Esophagus (tissue), 2 donors: ENCODE data around the gene CD2. TPM values are rescaled to one million over a fixed set of nuclear protein-coding genes. Genes with fewer than 3 reads are reported as not detected.

Experiments
- H3K27ac ChIP-seq, 2 donors: one replicate each; pipeline ENCODE4 v1.5.1; 2013; ENCODE audit warnings: low read depth in 2 of 2, mild to moderate bottlenecking in 2 of 2, inconsistent platforms in 1 of 2, low read length in 1 of 2, moderate library complexity in 1 of 2
- H3K27me3 ChIP-seq, 2 donors: one replicate each; pipeline ENCODE4 v1.6.1; 2013; ENCODE audit warnings: low read length in 2 of 2, control low read depth in 1 of 2, mild to moderate bottlenecking in 1 of 2; ENCODE audit not compliant: insufficient read depth in 2 of 2, control insufficient read depth in 1 of 2
- H3K36me3 ChIP-seq, 2 donors: one replicate each; pipeline ENCODE4 v1.6.1; 2013; ENCODE audit warnings: low read length in 1 of 2; ENCODE audit not compliant: control insufficient read depth in 2 of 2, insufficient read depth in 2 of 2
- H3K4me1 ChIP-seq, 2 donors: one replicate each; pipeline ENCODE4 v1.6.1; 2013; ENCODE audit warnings: low read length in 1 of 2; ENCODE audit not compliant: control insufficient read depth in 2 of 2, insufficient read depth in 2 of 2
- H3K4me3 ChIP-seq, 2 donors: one replicate each; pipeline ENCODE4 v1.5.1; 2013; ENCODE audit warnings: low read length in 2 of 2, mild to moderate bottlenecking in 2 of 2, low read depth in 1 of 2, moderate library complexity in 1 of 2
- H3K9me3 ChIP-seq, 2 donors: one replicate each; pipeline ENCODE4 v1.6.1; 2013; ENCODE audit warnings: mild to moderate bottlenecking in 2 of 2, low read depth in 1 of 2, low read length in 1 of 2, moderate library complexity in 1 of 2; ENCODE audit not compliant: control insufficient read depth in 2 of 2, insufficient read depth in 1 of 2
- WGBS, 2 donors: extraction: QIAGEN DNeasy Blood & Tissue Kit; methylation state at CpG; one replicate each; pipeline ENCODE4 v1.1.7; 2013; 5-methylcytosine and 5-hydroxymethylcytosine counted together
- polyA plus RNA-seq, 2 donors: library from polyadenylated mRNA; stranded (reverse); fragments of 200-250 nt; gene quantifications; one replicate each; pipeline ENCODE4 v1.2.3, GENCODE V29; 2013
- donor health status: healthy with polysubstance abuse.
- donor health status: Bipolar disorder and iron deficiency.

CD2 gene
- polyA plus RNA-seq, 2 donors = 4.8 to 5.4 TPM

- H3K9me3 ChIP-seq = no peaks in the 10 kb centered on the region
- H3K27ac ChIP-seq = no peak overlapping the region
- H3K4me3 ChIP-seq = no peak overlapping the region
- H3K36me3 ChIP-seq = no peaks in the 10 kb centered on the region
- H3K27me3 ChIP-seq = no peaks in the 10 kb centered on the region
- 81 to 85% methylated on average over 5 of the region's 5 CpGs for WGBS, 2 donors
- H3K4me1 ChIP-seq = peaks cover 2 to 3% of the 10 kb centered on the region in 2 donors
Observed at GRCh38 chr1:116726872-116727820, 27.1 kb upstream of the CD2 start.

GRCh38 chr1:116731439-116731838 is 22.8 kb upstream of the CD2 start:
- Histone ChIP-seq H3K4me3 (no peak overlapping the region), H3K27ac (no peak overlapping the region), H3K9me3 (no peaks in the 10 kb centered on the region), H3K36me3 (no peaks in the 10 kb centered on the region), H3K27me3 (no peaks in the 10 kb centered on the region), H3K4me1 (peaks cover 0 to 2% of the 10 kb centered on the region in 2 donors)

- 96 to 97% methylated on average over 6 of the region's 6 CpGs for WGBS, 2 donors
- H3K36me3 ChIP-seq = no peaks in the 10 kb centered on the region
- H3K9me3 ChIP-seq = no peaks in the 10 kb centered on the region
- H3K4me1 ChIP-seq = peaks cover 0 to 2% of the 10 kb centered on the region in 2 donors
- H3K27ac ChIP-seq = no peak overlapping the region
- no peaks in the 10 kb centered on the region for H3K27me3 ChIP-seq
- H3K4me3 ChIP-seq = no peak overlapping the region
Observed at GRCh38 chr1:116732726-116733125, 21.5 kb upstream of the CD2 start.

GRCh38 chr1:116733476-116734365 is 20.5 kb upstream of the CD2 start:
- peaks cover 0 to 2% of the 10 kb centered on the region in 2 donors for H3K4me1 ChIP-seq
- 77 to 89% methylated on average over 5 of the region's 5 CpGs for WGBS, 2 donors
- H3K9me3 ChIP-seq = no peaks in the 10 kb centered on the region
- H3K4me3 ChIP-seq = no peak overlapping the region
- no peaks in the 10 kb centered on the region for H3K27me3 ChIP-seq
- no peak overlapping the region for H3K27ac ChIP-seq
- no peaks in the 10 kb centered on the region for H3K36me3 ChIP-seq

- no peak overlapping the region for H3K4me3 ChIP-seq
- 85 to 89% methylated on average over 8 of the region's 8 CpGs for WGBS, 2 donors
- H3K4me1 ChIP-seq = peaks cover 0 to 2% of the 10 kb centered on the region in 2 donors
- no peaks in the 10 kb centered on the region for H3K9me3 ChIP-seq
- H3K27ac ChIP-seq = no peak overlapping the region
- H3K27me3 ChIP-seq = no peaks in the 10 kb centered on the region
- no peaks in the 10 kb centered on the region for H3K36me3 ChIP-seq
Observed at GRCh38 chr1:116735246-116735645, 19.0 kb upstream of the CD2 start.

- Histone ChIP-seq H3K9me3 (peaks cover 2 to 3% of the 10 kb centered on the region in 2 donors), H3K27ac (peak overlapping the region in 1 of 2 donors; percentile 45), H3K4me1 (peaks cover 0 to 4% of the 10 kb centered on the region in 2 donors), H3K4me3 (no peak overlapping the region), H3K36me3 (no peaks in the 10 kb centered on the region), H3K27me3 (no peaks in the 10 kb centered on the region)
- WGBS, 2 donors = 44 to 45% methylated on average over 8 of the region's 8 CpGs
Observed at GRCh38 chr1:116737020-116737854, 17.0 kb upstream of the CD2 start.

GRCh38 chr1:116737855-116738321 is 16.3 kb upstream of the CD2 start:
- Histone ChIP-seq H3K4me1 (peaks cover 0 to 4% of the 10 kb centered on the region in 2 donors), H3K27me3 (no peaks in the 10 kb centered on the region), H3K27ac (peak overlapping the region; percentile 35 to 54), H3K4me3 (no peak overlapping the region), H3K36me3 (no peaks in the 10 kb centered on the region), H3K9me3 (peaks cover 4 to 6% of the 10 kb centered on the region in 2 donors)
- 81 to 85% methylated on average over 7 of the region's 7 CpGs for WGBS, 2 donors

- Histone ChIP-seq H3K27ac (peak overlapping the region; percentile 1 to 47), H3K4me1 (peaks cover 0 to 4% of the 10 kb centered on the region in 2 donors), H3K36me3 (no peaks in the 10 kb centered on the region), H3K4me3 (no peak overlapping the region), H3K27me3 (no peaks in the 10 kb centered on the region), H3K9me3 (peaks cover 6 to 14% of the 10 kb centered on the region in 2 donors)
- 40 to 52% methylated on average over 9 of the region's 9 CpGs for WGBS, 2 donors
Observed at GRCh38 chr1:116738673-116739370, 15.4 kb upstream of the CD2 start.
